T1000 (cell line): Measurements from ENCODE around the gene GOLGA8T.
"Not testable (repeated sequence)": the region's sequence is repeated elsewhere in the genome, so short reads cannot be mapped to it uniquely, and the experiment has no call there.

Experiments
- DNase-seq: peaks from one replicate; lab custom pipeline; 2025; ENCODE audit warnings: mixed read lengths; lab: John Stamatoyannopoulos, UW

The GOLGA8T gene

GRCh38 chr15:30191143-30191542 lies 56.3 kb downstream of the GOLGA8T start:
- DNase-seq: not testable (repeated sequence)

- DNase-seq: not testable (repeated sequence)
Observed at GRCh38 chr15:30191639-30192038, 56.8 kb downstream of the GOLGA8T start.

- DNase-seq: not testable (repeated sequence)
Observed at GRCh38 chr15:30192119-30192745, 57.4 kb downstream of the GOLGA8T start.

GRCh38 chr15:30192892-30193291 lies 58.0 kb downstream of the GOLGA8T start:
- DNase-seq: not testable (repeated sequence)
